GM12878 (cell line): ENCODE data around the gene NRIP3. TPM values are rescaled to one million over a fixed set of nuclear protein-coding genes. Genes with fewer than 3 reads are reported as not detected.

Experiments
- ATAC-seq: fragments of 200-7000 bp; cut with Tn5 transposase; 3 replicates; pipeline ENCODE4 v1.9.1; 2020; ENCODE audit warnings: mild to moderate bottlenecking, moderate library complexity
- BruUV-seq: library from RNA; stranded (reverse); fragments of 400-500 nt; replicated peaks from 2 replicates; lab custom pipeline; 2021; lab: Mats Ljungman, UMichigan
- CTCF ChIA-PET: fragments of 300-600 bp; sonication (Branson Sonifier 250); formaldehyde crosslinking; extraction: SDS; loops from one replicate; lab custom pipeline; 2021; ENCODE audit warnings: inconsistent platforms; lab: Yijun Ruan, JAX
- POLR2A ChIA-PET: fragments of 350-600 bp; formaldehyde crosslinking; extraction: SDS; loops from one replicate; lab custom pipeline; 2021; ENCODE audit warnings: inconsistent platforms; lab: Charles Lee
- RAD21 ChIA-PET: fragments of 300-600 bp; sonication (Branson Sonifier 250); formaldehyde crosslinking; loops from one replicate; lab custom pipeline; 2023; ENCODE audit warnings: antibody characterized with exemption; ENCODE audit not compliant: unreplicated experiment; lab: Charles Lee
- SMC1A ChIA-PET: fragments of 300-600 bp; sonication (Branson Sonifier 250); formaldehyde crosslinking; loops from one replicate; lab custom pipeline; 2023; ENCODE audit not compliant: unreplicated experiment, uncharacterized antibody; lab: Charles Lee
- DNase-seq: peaks from one replicate; pipeline ENCODE4 v3.0.0-alpha.2; 2011; ENCODE audit warnings: low read depth, low spot score
- FAIRE-seq: peaks from 3 replicates; lab custom pipeline; 2011; peaks lifted over from hg19 to GRCh38; lab: Jason Lieb, UNC
- H2AFZ ChIP-seq: 2 replicates; pipeline ENCODE4 v1.6.0; 2011; ENCODE audit warnings: low read depth, low read length, control low read depth; ENCODE audit not compliant: control insufficient read depth
- H3K27ac ChIP-seq: 2 replicates; pipeline ENCODE4 v1.5.1; 2011; ENCODE audit warnings: control low read depth; ENCODE audit not compliant: control insufficient read depth, insufficient read depth
- H3K27me3 ChIP-seq, 2 experiments: replicated peaks in 1 of 2; 2 replicates each; pipeline versions ENCODE4 v1.6.0 to v1.6.1; 2011; ENCODE audit warnings: low read length in 1 of 2; ENCODE audit not compliant: control insufficient read depth in 2 of 2, insufficient read depth in 2 of 2
- H3K36me3 ChIP-seq, 2 experiments: 2 replicates each; pipeline ENCODE4 v1.5.1; 2011; ENCODE audit warnings: low read length in 1 of 2; ENCODE audit not compliant: control insufficient read depth in 2 of 2, insufficient read depth in 2 of 2
- H3K4me1 ChIP-seq: 2 replicates; pipeline ENCODE4 v1.6.1; 2011; ENCODE audit warnings: mild to moderate bottlenecking, low read length, moderate library complexity, mixed read lengths; ENCODE audit not compliant: control insufficient read depth, insufficient read depth
- H3K4me2 ChIP-seq: 2 replicates; pipeline ENCODE4 v1.6.0; 2011; ENCODE audit warnings: control low read depth; ENCODE audit not compliant: control insufficient read depth, insufficient read depth
- H3K4me3 ChIP-seq: fragments of 200-600 bp; sonication (generic); 2 replicates; pipeline ENCODE4 v1.5.1; 2016
- H3K79me2 ChIP-seq: 2 replicates; pipeline ENCODE4 v1.6.0; 2011; ENCODE audit warnings: low read length; ENCODE audit not compliant: control insufficient read depth, insufficient read depth
- H3K9ac ChIP-seq: 2 replicates; pipeline ENCODE4 v1.8.0; 2011; ENCODE audit warnings: low read length, control low read depth, mixed read lengths; ENCODE audit not compliant: control insufficient read depth, insufficient read depth
- H3K9me3 ChIP-seq: replicated peaks from 3 replicates; pipeline ENCODE4 v1.5.1; 2011; ENCODE audit warnings: mild to moderate bottlenecking, low read length; ENCODE audit not compliant: control insufficient read depth, insufficient read depth
- H4K20me1 ChIP-seq: 2 replicates; pipeline ENCODE4 v1.6.0; 2011; ENCODE audit not compliant: control insufficient read depth, insufficient read depth
- ASH2L ChIP-seq: fragments of 300-600, 200-600 bp; sonication (generic); IDR thresholded peaks from 2 replicates; pipeline ENCODE4 v1.6.1; 2017; ENCODE audit warnings: low read depth, mild to moderate bottlenecking, borderline replicate concordance
- ATF2 ChIP-seq: IDR thresholded peaks from 2 replicates; pipeline ENCODE4 v1.6.1; 2012; ENCODE audit warnings: low read length, inconsistent platforms
- BHLHE40 ChIP-seq, 2 experiments: fragments of 450-650 bp in 1 of 2; IDR thresholded peaks; 2 replicates each; pipeline ENCODE4 v1.6.1; 2011 to 2017; ENCODE audit warnings: low read depth in 2 of 2, borderline replicate concordance in 1 of 2, improper control_type of control experiment in 1 of 2, low read length in 1 of 2, mild to moderate bottlenecking in 1 of 2
- BMI1 ChIP-seq: fragments of 450-650 bp; IDR thresholded peaks from 2 replicates; pipeline ENCODE4 v1.6.1; 2016; ENCODE audit warnings: mild to moderate bottlenecking, moderate library complexity, borderline replicate concordance
- CREM ChIP-seq: IDR thresholded peaks from 2 replicates; pipeline ENCODE4 v1.6.1; 2014; ENCODE audit warnings: antibody characterized with exemption, low read depth
- CUX1 ChIP-seq: IDR thresholded peaks from 2 replicates; pipeline ENCODE4 v1.6.1; 2012; ENCODE audit warnings: improper control_type of control experiment, low read depth, low read length; ENCODE audit not compliant: insufficient replicate concordance
- GATAD2B ChIP-seq: fragments of 450-650 bp; conservative IDR thresholded peaks from 2 replicates; pipeline ENCODE4 v1.6.1; 2017; ENCODE audit warnings: low read depth, mild to moderate bottlenecking, moderate library complexity
- JUNB ChIP-seq: IDR thresholded peaks from 2 replicates; pipeline ENCODE4 v1.6.1; 2016; ENCODE audit warnings: antibody characterized with exemption, mild to moderate bottlenecking
- NR2F1 ChIP-seq: fragments of 450-650 bp; conservative IDR thresholded peaks from 2 replicates; pipeline ENCODE4 v1.6.1; 2017; ENCODE audit warnings: mild to moderate bottlenecking
- NRF1 ChIP-seq: conservative IDR thresholded peaks from 2 replicates; pipeline ENCODE4 v1.6.1; 2011; ENCODE audit warnings: mild to moderate bottlenecking, low read depth, low read length, improper control_type of control experiment
- POLR2A ChIP-seq: IDR thresholded peaks from 2 replicates; pipeline ENCODE4 v1.6.1; 2011; ENCODE audit warnings: low read depth, mild to moderate bottlenecking, low read length
- SPI1 ChIP-seq: IDR thresholded peaks from 2 replicates; pipeline ENCODE4 v1.6.1; 2011; ENCODE audit warnings: low read depth, mild to moderate bottlenecking, low read length, moderate library complexity, borderline replicate concordance; ENCODE audit not compliant: insufficient read depth
- SRF ChIP-seq, 2 experiments: IDR thresholded peaks; 2 replicates each; pipeline ENCODE4 v1.6.1; 2011; ENCODE audit warnings: low read depth in 2 of 2, low read length in 2 of 2, mild to moderate bottlenecking in 1 of 2, moderate library complexity in 1 of 2
- TARDBP ChIP-seq: IDR thresholded peaks from 2 replicates; pipeline ENCODE4 v1.6.1; 2016; ENCODE audit warnings: borderline replicate concordance
- ZNF217 ChIP-seq: fragments of 450-650 bp; IDR thresholded peaks from 2 replicates; pipeline ENCODE4 v1.6.1; 2017; ENCODE audit warnings: antibody characterized with exemption, mild to moderate bottlenecking
- ZNF274 ChIP-seq: IDR thresholded peaks from one replicate; pipeline ENCODE4 v1.8.0; 2011; ENCODE audit not compliant: insufficient read length, insufficient read depth
- WGBS: methylation state at CpG from one replicate; pipeline ENCODE4 v1.1.6; 2016; ENCODE audit warnings: low lambda C conversion rate; ENCODE audit not compliant: insufficient replicate concordance, insufficient coverage; ENCODE audit errors: missing lambda C conversion rate; 5-methylcytosine and 5-hydroxymethylcytosine counted together
- in situ Hi-C: fragments of 300-500 bp; cut with MboI; formaldehyde crosslinking; loops from 9 replicates; pipeline ENCODE4 v1.14.3; 2018; ENCODE audit warnings: mixed read lengths
- intact Hi-C: fragments of 100-400 bp; cut with micrococcal nuclease; formaldehyde crosslinking; loops from one replicate; pipeline ENCODE4 v1.14.2; 2022; ENCODE audit not compliant: unreplicated experiment
- polyA plus RNA-seq, 11 experiments: library from polyadenylated mRNA; depleted of rRNA in 4 of 11; unstranded in 6 of 11; stranded (reverse) in 5 of 11; fragments of >200 nt; fragmentation: Nextera tagmentation in 4 of 11; fragmentation: Illumina TruSeq in 1 of 11; extraction: Ambion mirVana in 4 of 11; extraction: Trizol in 1 of 11; gene quantifications; 1 replicate in 1 of 11; 2 replicates in 10 of 11; pipeline versions ENCODE4 v1.2.1 to v1.2.3, GENCODE V29; 2011 to 2016; ENCODE audit warnings: inconsistent platforms in 2 of 11, missing spikeins in 2 of 11, low read depth in 1 of 11
- total RNA-seq, 4 experiments: library from RNA; depleted of rRNA in 3 of 4; stranded (reverse); fragments of >200 nt in 3 of 4; fragmentation: Illumina TruSeq in 1 of 4; extraction: Trizol in 1 of 4; gene quantifications; 2 replicates each; pipeline versions ENCODE4 v1.2.1 to v1.2.3, GENCODE V29; 2013 to 2021
- TF ChIP-seq, protein P1 (sequence below): fragments of 450-650 bp; IDR thresholded peaks from 2 replicates; pipeline ENCODE4 v1.6.1; 2018; ENCODE audit warnings: borderline replicate concordance, mild to moderate bottlenecking; ENCODE audit not compliant: partially characterized antibody

NRIP3 gene
- total and polyA plus RNA-seq, 10 of the 15 experiments (the other 5 are each of a cell fraction or from before 2014, with no cell fraction given): under 0.01 to 0.25 (median 0.09) TPM; not detected in 7

GRCh38 chr11:8997451-8997850, 6.3 kb downstream of the NRIP3 start:
- Histone ChIP-seq H3K9ac (no peak overlapping the region), H4K20me1 (no peaks in the 10 kb centered on the region), H3K4me2 (no peak overlapping the region), H3K4me3 (no peak overlapping the region), H2AFZ (no peak overlapping the region), H3K79me2 (no peaks in the 10 kb centered on the region), H3K27ac (no peak overlapping the region), H3K9me3 (no peaks in the 10 kb centered on the region), H3K4me1 (no peaks in the 10 kb centered on the region), H3K36me3 (no peaks in the 10 kb centered on the region), H3K27me3 (no peaks in the 10 kb centered on the region; a peak in 2 of 4 replicates)
- ChIA-PET SMC1A (interaction anchor here (0.9 to 1.2 kb wide), 2 partner anchors 18 to 57 kb away, joined by 3 to 4 read pairs; no protein-coding TSS in a partner anchor), CTCF (interaction anchor here (0.6 to 1.6 kb wide), 3 partner anchors 19 to 752 kb away, joined by 3 to 7 read pairs (median 5); no protein-coding TSS in a partner anchor), POLR2A (no interaction called here), RAD21 (no interaction called here)
- FAIRE-seq: no peak
- in situ Hi-C loops: no loop called here
- ATAC-seq: no peak
- WGBS: 19% methylated on average over 3 of the region's 3 CpGs
- DNase-seq: no peak
- no TSS peak for BruUV-seq
- intact Hi-C loops: no loop called here
- no peak for TF ChIP-seq ZNF217
- TF ChIP-seq SRF (IDR thresholded peaks at IDR 0.05; ENCODE audit: low read depth in 2 of 2, low read length in 2 of 2): no peak
- no peak for TF ChIP-seq BMI1
- no peak for TF ChIP-seq SPI1
- TF ChIP-seq GATAD2B: no peak
- TF ChIP-seq CUX1: no peak
- no peak for TF ChIP-seq ATF2
- TF ChIP-seq TARDBP: no peak
- no peak for TF ChIP-seq ASH2L
- no peak for TF ChIP-seq CREM
- no peak for TF ChIP-seq NRF1
- no peak for TF ChIP-seq JUNB
- no peak for TF ChIP-seq NR2F1
- no peak for TF ChIP-seq ZNF274
- TF ChIP-seq, protein P1, sequence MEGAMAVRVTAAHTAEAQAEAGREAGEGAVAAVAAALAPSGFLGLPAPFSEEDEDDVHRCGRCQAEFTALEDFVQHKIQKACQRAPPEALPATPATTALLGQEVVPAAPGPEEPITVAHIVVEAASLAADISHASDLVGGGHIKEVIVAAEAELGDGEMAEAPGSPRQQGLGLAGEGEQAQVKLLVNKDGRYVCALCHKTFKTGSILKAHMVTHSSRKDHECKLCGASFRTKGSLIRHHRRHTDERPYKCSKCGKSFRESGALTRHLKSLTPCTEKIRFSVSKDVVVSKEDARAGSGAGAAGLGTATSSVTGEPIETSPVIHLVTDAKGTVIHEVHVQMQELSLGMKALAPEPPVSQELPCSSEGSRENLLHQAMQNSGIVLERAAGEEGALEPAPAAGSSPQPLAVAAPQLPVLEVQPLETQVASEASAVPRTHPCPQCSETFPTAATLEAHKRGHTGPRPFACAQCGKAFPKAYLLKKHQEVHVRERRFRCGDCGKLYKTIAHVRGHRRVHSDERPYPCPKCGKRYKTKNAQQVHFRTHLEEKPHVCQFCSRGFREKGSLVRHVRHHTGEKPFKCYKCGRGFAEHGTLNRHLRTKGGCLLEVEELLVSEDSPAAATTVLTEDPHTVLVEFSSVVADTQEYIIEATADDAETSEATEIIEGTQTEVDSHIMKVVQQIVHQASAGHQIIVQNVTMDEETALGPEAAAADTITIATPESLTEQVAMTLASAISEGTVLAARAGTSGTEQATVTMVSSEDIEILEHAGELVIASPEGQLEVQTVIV: no peak
- no peak for TF ChIP-seq POLR2A
- TF ChIP-seq BHLHE40 (IDR thresholded peaks at IDR 0.05; ENCODE audit: borderline replicate concordance in 1 of 2, low read depth in 2 of 2, low read length in 1 of 2): no peak
